ENCODE data around the gene TANGO6.

- TF ChIP-seq CTCF (IDR thresholded peaks at IDR 0.05) (no peak), POLR2A (IDR thresholded peaks at IDR 0.05) (no peak)
These were observed 117.6 kb downstream of the TANGO6 start for GRCh38 chr16:68960910-68961309.

All from ovary (tissue), 3 donors.